Rectal smooth muscle tissue (tissue), 1 donor: Measurements from ENCODE around the gene LTN1.

ENCODE experiments used
- H3K27ac ChIP-seq: one replicate; pipeline ENCODE4 v1.7.0; 2013; ENCODE audit warnings: low read depth, low read length, inconsistent platforms
- H3K27me3 ChIP-seq: one replicate; pipeline ENCODE4 v1.7.0; 2013; ENCODE audit warnings: low read length; ENCODE audit not compliant: control insufficient read depth, insufficient read depth
- H3K36me3 ChIP-seq: one replicate; pipeline ENCODE4 v1.7.0; 2013; ENCODE audit warnings: low read length; ENCODE audit not compliant: control insufficient read depth, insufficient read depth
- H3K4me1 ChIP-seq: one replicate; pipeline ENCODE4 v1.7.0; 2013; ENCODE audit warnings: low read length; ENCODE audit not compliant: control insufficient read depth, insufficient read depth
- H3K4me3 ChIP-seq: one replicate; pipeline ENCODE4 v1.7.0; 2013; ENCODE audit warnings: low read length
- H3K9ac ChIP-seq: one replicate; pipeline ENCODE4 v1.7.0; 2013; ENCODE audit warnings: low read length

Gene LTN1, protein sequence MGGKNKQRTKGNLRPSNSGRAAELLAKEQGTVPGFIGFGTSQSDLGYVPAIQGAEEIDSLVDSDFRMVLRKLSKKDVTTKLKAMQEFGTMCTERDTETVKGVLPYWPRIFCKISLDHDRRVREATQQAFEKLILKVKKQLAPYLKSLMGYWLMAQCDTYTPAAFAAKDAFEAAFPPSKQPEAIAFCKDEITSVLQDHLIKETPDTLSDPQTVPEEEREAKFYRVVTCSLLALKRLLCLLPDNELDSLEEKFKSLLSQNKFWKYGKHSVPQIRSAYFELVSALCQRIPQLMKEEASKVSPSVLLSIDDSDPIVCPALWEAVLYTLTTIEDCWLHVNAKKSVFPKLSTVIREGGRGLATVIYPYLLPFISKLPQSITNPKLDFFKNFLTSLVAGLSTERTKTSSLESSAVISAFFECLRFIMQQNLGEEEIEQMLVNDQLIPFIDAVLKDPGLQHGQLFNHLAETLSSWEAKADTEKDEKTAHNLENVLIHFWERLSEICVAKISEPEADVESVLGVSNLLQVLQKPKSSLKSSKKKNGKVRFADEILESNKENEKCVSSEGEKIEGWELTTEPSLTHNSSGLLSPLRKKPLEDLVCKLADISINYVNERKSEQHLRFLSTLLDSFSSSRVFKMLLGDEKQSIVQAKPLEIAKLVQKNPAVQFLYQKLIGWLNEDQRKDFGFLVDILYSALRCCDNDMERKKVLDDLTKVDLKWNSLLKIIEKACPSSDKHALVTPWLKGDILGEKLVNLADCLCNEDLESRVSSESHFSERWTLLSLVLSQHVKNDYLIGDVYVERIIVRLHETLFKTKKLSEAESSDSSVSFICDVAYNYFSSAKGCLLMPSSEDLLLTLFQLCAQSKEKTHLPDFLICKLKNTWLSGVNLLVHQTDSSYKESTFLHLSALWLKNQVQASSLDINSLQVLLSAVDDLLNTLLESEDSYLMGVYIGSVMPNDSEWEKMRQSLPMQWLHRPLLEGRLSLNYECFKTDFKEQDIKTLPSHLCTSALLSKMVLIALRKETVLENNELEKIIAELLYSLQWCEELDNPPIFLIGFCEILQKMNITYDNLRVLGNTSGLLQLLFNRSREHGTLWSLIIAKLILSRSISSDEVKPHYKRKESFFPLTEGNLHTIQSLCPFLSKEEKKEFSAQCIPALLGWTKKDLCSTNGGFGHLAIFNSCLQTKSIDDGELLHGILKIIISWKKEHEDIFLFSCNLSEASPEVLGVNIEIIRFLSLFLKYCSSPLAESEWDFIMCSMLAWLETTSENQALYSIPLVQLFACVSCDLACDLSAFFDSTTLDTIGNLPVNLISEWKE (N-terminal part only)

GRCh38 chr21:28992526-28993292 lies at the start of gene LTN1:
Gene LTN1 (minus strand): TSS chr21:28992877. CDS start chr21:28992805, 72 bp downstream.
- Histone ChIP-seq H3K27me3 (no peaks in the 10 kb centered on the region), H3K4me1 (peaks cover 7% of the 10 kb centered on the region), H3K27ac (peak within 1 kb of the TSS; percentile 79), H3K4me3 (peak within 1 kb of the TSS; percentile 94), H3K36me3 (no peaks in the 10 kb centered on the region), H3K9ac (peak within 1 kb of the TSS; percentile 79)

DNA sequence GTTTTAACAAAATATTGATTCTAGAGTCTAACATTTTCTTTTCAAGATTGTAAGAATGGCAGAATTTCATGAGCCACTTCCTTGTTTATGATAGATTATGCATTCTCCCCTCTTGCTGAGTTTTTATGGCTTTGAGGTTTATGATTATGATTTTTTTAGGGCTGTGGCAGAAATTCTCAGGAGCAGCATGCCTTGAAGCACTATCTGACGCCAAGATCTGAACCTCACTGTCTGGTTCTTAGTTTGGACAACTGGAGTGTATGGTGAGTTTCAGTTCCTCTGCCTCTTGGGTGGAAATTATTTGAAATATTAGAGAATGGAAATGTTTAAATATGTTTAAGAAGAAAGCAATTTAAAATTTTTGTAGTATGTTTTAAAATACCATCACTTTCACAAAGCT lies 42.0 kb upstream of the LTN1 start:
- H3K27me3 ChIP-seq: no peaks in the 10 kb centered on the region
- no peaks in the 10 kb centered on the region for H3K4me1 ChIP-seq
- no peak overlapping the region for H3K27ac ChIP-seq
- peaks cover 36% of the 10 kb centered on the region for H3K36me3 ChIP-seq
- H3K4me3 ChIP-seq: no peak overlapping the region
- no peak overlapping the region for H3K9ac ChIP-seq

DNA sequence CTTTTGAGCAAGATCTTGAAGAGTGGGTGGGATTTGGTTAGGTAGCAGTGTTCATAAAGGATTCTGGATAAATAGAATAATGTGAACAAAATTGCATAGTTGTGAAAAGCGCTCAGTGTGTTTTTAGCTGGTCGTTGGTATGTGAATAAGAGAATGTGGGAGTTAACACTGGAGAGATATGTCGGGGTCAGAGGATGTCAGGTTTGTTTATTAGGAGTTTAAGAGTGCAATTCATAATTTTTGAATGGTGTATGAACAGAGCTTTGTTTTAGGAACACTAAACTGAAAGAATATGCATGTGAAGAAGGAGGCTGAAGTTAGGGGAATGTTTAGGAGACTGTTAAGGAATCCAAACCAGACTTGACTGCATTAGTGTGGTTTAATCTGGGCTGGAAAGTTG lies 41.2 kb upstream of the LTN1 start:
- no peak overlapping the region for H3K9ac ChIP-seq
- peaks cover 37% of the 10 kb centered on the region for H3K36me3 ChIP-seq
- no peaks in the 10 kb centered on the region for H3K4me1 ChIP-seq
- H3K27ac ChIP-seq: no peak overlapping the region
- H3K4me3 ChIP-seq: no peak overlapping the region
- H3K27me3 ChIP-seq: no peaks in the 10 kb centered on the region

- H3K27me3 ChIP-seq: no peaks in the 10 kb centered on the region
- peaks cover 32% of the 10 kb centered on the region for H3K36me3 ChIP-seq
- no peak overlapping the region for H3K9ac ChIP-seq
- no peak overlapping the region for H3K27ac ChIP-seq
- H3K4me1 ChIP-seq: no peaks in the 10 kb centered on the region
- no peak overlapping the region for H3K4me3 ChIP-seq
These were observed 40.6 kb upstream of the LTN1 start for GRCh38 chr21:29033301-29033700.

DNA sequence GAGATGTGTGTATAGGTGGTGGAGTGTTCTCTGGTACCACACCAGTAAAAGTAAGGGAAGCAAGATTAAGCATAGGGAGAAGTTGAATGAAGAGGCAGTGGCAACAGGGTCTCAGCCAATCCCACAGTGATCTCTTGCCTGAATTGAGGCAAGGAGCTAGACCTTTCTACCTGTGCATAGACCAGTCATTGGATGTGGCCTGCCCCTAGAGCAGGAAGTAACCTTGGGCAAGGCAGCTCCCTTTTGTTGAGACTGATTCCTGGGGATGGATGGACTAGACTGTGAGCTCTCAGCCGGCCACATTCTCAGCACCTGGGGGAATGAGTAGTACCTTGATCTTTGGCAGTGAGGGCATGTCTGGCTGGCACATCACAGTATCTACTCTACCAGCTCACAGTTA lies 38.2 kb upstream of the LTN1 start:
- no peak overlapping the region for H3K4me3 ChIP-seq
- H3K9ac ChIP-seq: no peak overlapping the region
- H3K36me3 ChIP-seq: peaks cover 12% of the 10 kb centered on the region
- H3K4me1 ChIP-seq: no peaks in the 10 kb centered on the region
- no peak overlapping the region for H3K27ac ChIP-seq
- H3K27me3 ChIP-seq: no peaks in the 10 kb centered on the region

GRCh38 chr21:29029524-29029923 lies 36.8 kb upstream of the LTN1 start:
- H3K36me3 ChIP-seq: peaks cover 12% of the 10 kb centered on the region
- H3K4me1 ChIP-seq: peaks cover 5% of the 10 kb centered on the region
- H3K4me3 ChIP-seq: no peak overlapping the region
- H3K9ac ChIP-seq: no peak overlapping the region
- no peak overlapping the region for H3K27ac ChIP-seq
- H3K27me3 ChIP-seq: no peaks in the 10 kb centered on the region

- Histone ChIP-seq H3K36me3 (peaks cover 4% of the 10 kb centered on the region), H3K4me1 (peaks cover 5% of the 10 kb centered on the region), H3K9ac (peak overlapping the region; percentile 93), H3K27me3 (no peaks in the 10 kb centered on the region), H3K4me3 (peak overlapping the region; percentile 98), H3K27ac (peak overlapping the region; percentile 100)
These were observed 32.6 kb upstream of the LTN1 start for GRCh38 chr21:29025328-29025713.

DNA sequence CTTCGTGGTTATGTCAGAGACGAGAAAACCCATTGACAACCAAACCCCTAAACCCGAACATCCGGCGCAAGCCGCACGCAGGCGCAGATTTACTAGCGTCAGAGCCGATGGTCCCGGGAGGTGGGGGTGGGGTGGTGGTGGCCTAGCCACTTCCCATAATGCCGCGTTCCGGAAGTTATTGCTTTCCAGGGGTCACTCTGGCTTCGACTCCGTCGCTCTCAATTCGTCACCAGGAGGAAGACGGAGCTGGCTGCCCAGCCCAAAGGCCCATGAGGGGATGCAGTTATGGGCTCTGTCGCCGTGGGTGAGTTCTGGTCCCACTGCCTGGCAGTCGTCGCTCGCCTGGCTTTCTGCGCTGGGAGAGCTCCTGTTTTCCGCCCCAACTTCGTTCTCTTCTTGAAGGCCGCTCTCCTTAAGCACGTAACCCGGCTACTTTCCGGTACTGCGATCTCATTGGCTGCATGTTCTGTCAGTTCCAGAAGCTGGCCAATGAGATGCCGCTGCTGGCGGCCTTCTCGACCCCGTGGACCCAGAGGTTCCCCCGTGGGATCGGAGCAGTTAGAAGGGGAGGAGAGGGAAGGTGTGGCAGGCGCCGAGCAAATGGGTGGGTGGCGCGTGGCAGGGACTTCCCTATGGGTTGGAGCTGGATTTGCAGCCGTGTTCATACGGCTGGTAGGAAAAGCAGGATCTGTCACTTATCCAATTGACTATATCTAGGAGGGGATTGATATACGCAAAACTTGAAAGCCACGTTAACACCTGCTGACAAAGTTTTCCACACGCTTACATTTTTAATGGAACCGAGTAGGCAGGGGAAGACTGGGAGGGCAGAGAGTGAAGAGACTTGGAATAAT lies 32.0 kb upstream of the LTN1 start, which contains the start of gene USP16:
TSS of gene USP16 (plus strand) at position 195 of the 854 bp plus-strand sequence. CDS start 3,246 bp downstream, outside the sequence.
- H3K4me1 ChIP-seq: peaks cover 5% of the 10 kb centered on the region
- H3K9ac ChIP-seq: peak within 1 kb of the TSS; percentile 93
- H3K27me3 ChIP-seq: no peaks in the 10 kb centered on the region
- peak within 1 kb of the TSS; percentile 98 for H3K4me3 ChIP-seq
- H3K36me3 ChIP-seq: peaks cover 4% of the 10 kb centered on the region
- H3K27ac ChIP-seq: peak within 1 kb of the TSS; percentile 100

DNA sequence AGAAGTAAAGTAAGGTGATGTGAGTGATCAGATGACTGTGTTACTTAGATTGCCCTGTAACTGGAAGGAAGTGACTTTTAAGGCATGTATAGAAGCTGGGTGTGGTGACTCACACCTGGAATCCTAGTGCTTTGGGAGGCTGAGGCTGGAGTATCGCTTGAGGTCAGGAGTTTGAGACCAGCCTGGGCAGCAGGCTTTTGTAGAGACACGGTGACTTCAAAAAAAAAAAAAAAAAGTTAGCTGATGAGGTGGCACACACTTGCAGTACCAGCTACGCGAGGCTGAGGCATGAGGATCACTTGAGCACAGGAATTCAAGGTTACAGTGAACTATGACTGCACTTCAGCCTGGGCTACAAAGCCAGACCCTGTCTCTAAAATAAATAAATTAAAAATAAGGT lies 29.5 kb upstream of the LTN1 start:
- H3K27ac ChIP-seq: no peak overlapping the region

GRCh38 chr21:29018540-29018939 lies 25.9 kb upstream of the LTN1 start:
- Histone ChIP-seq H3K27ac (peak overlapping the region; percentile 69), H3K36me3 (no peaks in the 10 kb centered on the region), H3K4me3 (peak overlapping the region; percentile 97), H3K27me3 (no peaks in the 10 kb centered on the region), H3K9ac (peak overlapping the region; percentile 71), H3K4me1 (peaks cover 5% of the 10 kb centered on the region)

More for the DNA sequence above, 29.5 kb upstream of the LTN1 start:
- H3K4me3 ChIP-seq: no peak overlapping the region
- H3K36me3 ChIP-seq: no peaks in the 10 kb centered on the region
- H3K4me1 ChIP-seq: peaks cover 10% of the 10 kb centered on the region
- H3K27me3 ChIP-seq: no peaks in the 10 kb centered on the region
- H3K9ac ChIP-seq: no peak overlapping the region
